Transverse colon (tissue), 4 donors: ENCODE results near the gene TMEM9. TPM values are rescaled to one million over a fixed set of nuclear protein-coding genes. Genes with fewer than 3 reads are reported as not detected.

Experiments
- DNase-seq: peaks from one replicate; pipeline ENCODE4 v3.0.0-alpha.2; 2019
- H3K27ac ChIP-seq, 4 donors: fragments of 200-600 bp; sonication (generic); 2 replicates each; pipeline ENCODE4 v1.5.1; 2016 to 2018; ENCODE audit warnings: inconsistent platforms in 4 of 4
- H3K27me3 ChIP-seq: fragments of 200-600 bp; sonication (generic); 2 replicates; pipeline ENCODE4 v1.5.1; 2017; ENCODE audit warnings: inconsistent platforms
- H3K36me3 ChIP-seq, 4 donors: fragments of 200-600 bp; sonication (generic); 2 replicates each; pipeline ENCODE4 v1.5.1; 2017 to 2019; ENCODE audit warnings: inconsistent platforms in 4 of 4
- H3K4me1 ChIP-seq, 4 donors: fragments of 200-600 bp; sonication (generic); 2 replicates each; pipeline ENCODE4 v1.5.1; 2017 to 2020; ENCODE audit warnings: inconsistent platforms in 4 of 4
- H3K4me3 ChIP-seq, 4 donors: fragments of 200-600 bp; sonication (generic); 1 replicate in 1 of 4; 2 replicates in 3 of 4; pipeline versions ENCODE4 v1.5.1 to v1.6.1; 2017 to 2019; ENCODE audit warnings: inconsistent platforms in 4 of 4
- H3K9me3 ChIP-seq, 2 donors: fragments of 200-600 bp; sonication (generic); 2 replicates each; pipeline ENCODE4 v1.5.1; 2017 to 2019; ENCODE audit warnings: inconsistent platforms in 2 of 2
- EP300 ChIP-seq: sonication (generic); formaldehyde crosslinking; IDR thresholded peaks from one replicate; pipeline ENCODE4 v1.6.1; 2017; ENCODE audit warnings: antibody characterized with exemption, low read depth
- POLR2A ChIP-seq: fragments of 450-650 bp; IDR thresholded peaks from one replicate; pipeline ENCODE4 v1.6.1; 2016; ENCODE audit warnings: antibody characterized with exemption, mild to moderate bottlenecking, moderate library complexity
- POLR2AphosphoS5 ChIP-seq, 3 donors: sonication (generic); formaldehyde crosslinking; IDR thresholded peaks; one replicate each; pipeline ENCODE4 v1.6.1; 2016; ENCODE audit warnings: antibody characterized with exemption in 3 of 3
- WGBS, 2 donors: methylation state at CpG; one replicate each; pipeline ENCODE4 v1.1.5; 2018; ENCODE audit warnings: low coverage in 1 of 2; 5-methylcytosine and 5-hydroxymethylcytosine counted together
- in situ Hi-C, 4 donors: fragments of 200-750 bp; cut with MboI; loops; one replicate each; pipeline versions ENCODE4 v1.15.0 to v1.15.1; 2017; ENCODE audit warnings: low sequenced_read_pairs in 3 of 4, low pct_ligation_motif_present in 1 of 4, low pct_unique_long_range_greater_than_20kb in 1 of 4
- intact Hi-C: fragments of 100-400 bp; cut with DNase I; formaldehyde crosslinking; loops from one replicate; pipeline ENCODE4 v1.15.1; 2023; ENCODE audit warnings: low total_unique reads
- total RNA-seq, 4 donors: library from RNA; depleted of rRNA; stranded (reverse); fragments of >200 nt; gene quantifications; one replicate each; pipeline ENCODE4 v1.1.0, GENCODE V29; 2016
- TF ChIP-seq, protein P1 (sequence below), 5 experiments: fragments of 200-600 bp in 3 of 5; fragments of 450-650 bp in 2 of 5; sonication (generic) in 3 of 5; IDR thresholded peaks; 1 replicate in 2 of 5; 2 replicates in 3 of 5; pipeline ENCODE4 v1.5.1; 2016 to 2017; ENCODE audit warnings: antibody characterized with exemption in 5 of 5, inconsistent platforms in 3 of 5, mild to moderate bottlenecking in 2 of 5, moderate library complexity in 1 of 5

Gene TMEM9
- total RNA-seq, 4 donors from 2014 or later = 6.7 to 35.4 (median 29.4) TPM

DNA sequence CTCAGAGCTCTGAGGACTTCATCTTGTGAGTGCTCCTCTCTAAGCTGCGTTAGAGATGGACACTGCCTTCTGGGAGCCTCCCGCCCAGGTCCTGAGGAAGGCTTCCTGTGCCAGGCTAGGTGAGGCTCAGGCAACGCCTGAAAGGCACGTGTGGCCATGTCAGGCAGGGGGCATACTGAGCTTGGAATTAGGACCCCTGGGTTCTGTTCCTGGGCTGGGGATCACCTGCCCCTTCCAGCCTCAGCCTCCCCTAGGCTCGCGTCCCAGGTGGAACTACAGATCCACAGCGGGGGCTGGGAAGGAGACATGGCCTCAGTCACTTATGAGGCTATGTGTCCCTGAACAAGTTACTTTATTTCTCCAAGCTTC, 17.3 kb downstream of the TMEM9 start:
- in situ Hi-C loops (no loop called here), intact Hi-C loops (no loop called here)
- TF ChIP-seq POLR2AphosphoS5 (IDR thresholded peaks at IDR 0.05) (no peak), POLR2A (no peak), EP300 (no peak)
- TF ChIP-seq, protein P1, sequence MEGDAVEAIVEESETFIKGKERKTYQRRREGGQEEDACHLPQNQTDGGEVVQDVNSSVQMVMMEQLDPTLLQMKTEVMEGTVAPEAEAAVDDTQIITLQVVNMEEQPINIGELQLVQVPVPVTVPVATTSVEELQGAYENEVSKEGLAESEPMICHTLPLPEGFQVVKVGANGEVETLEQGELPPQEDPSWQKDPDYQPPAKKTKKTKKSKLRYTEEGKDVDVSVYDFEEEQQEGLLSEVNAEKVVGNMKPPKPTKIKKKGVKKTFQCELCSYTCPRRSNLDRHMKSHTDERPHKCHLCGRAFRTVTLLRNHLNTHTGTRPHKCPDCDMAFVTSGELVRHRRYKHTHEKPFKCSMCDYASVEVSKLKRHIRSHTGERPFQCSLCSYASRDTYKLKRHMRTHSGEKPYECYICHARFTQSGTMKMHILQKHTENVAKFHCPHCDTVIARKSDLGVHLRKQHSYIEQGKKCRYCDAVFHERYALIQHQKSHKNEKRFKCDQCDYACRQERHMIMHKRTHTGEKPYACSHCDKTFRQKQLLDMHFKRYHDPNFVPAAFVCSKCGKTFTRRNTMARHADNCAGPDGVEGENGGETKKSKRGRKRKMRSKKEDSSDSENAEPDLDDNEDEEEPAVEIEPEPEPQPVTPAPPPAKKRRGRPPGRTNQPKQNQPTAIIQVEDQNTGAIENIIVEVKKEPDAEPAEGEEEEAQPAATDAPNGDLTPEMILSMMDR (IDR thresholded peaks at IDR 0.05) = no peak
- no peaks in the 10 kb centered on the region for H3K36me3 ChIP-seq
- no peak overlapping the region for H3K4me3 ChIP-seq
- H3K4me1 ChIP-seq = peaks cover 5 to 14% (median 10%) of the 10 kb centered on the region in 4 donors
- H3K27ac ChIP-seq = peak overlapping the region; percentile 47 to 65 (median 54)
- 96% methylated on average over 7 of the region's 7 CpGs; no CpG with 5 or more reads in 1 of the 2 donors for WGBS, 2 donors
- no peaks in the 10 kb centered on the region for H3K27me3 ChIP-seq
- no peak for DNase-seq
- H3K9me3 ChIP-seq = no peaks in the 10 kb centered on the region

DNA sequence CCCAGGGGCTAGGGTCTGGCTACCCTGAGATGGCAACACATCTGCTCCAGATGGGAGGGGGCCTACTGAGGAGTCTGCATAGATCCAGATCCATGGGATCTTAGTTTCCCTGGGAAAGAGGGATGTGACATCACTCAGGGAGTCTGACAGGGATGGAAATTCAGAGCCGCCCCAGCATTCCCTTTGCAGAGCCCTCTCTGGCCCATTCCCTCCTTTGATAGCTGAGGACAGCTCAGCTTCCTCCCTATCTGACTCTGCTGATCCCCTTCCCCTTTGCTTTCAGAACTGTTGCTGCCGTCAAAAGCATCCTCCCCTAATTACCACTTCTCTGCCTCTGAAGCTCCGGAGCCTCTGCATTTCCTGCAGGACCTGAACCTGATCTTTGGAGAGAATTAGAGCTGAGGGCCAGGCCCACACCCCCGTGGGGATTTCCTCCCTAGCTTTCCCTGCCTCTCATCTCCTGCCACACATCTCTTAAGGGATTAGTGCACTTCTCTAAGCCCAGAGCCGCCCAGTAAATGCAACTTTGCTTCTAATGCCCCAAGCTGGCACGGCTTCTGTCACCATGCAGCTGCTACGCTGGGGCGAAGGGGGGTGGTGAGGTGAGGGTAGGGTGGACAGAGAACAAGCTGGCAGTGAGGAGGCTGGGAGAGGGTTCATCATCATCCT, 17.8 kb downstream of the TMEM9 start:
- H3K36me3 ChIP-seq = no peaks in the 10 kb centered on the region
- H3K4me3 ChIP-seq = no peak overlapping the region
- no peaks in the 10 kb centered on the region for H3K27me3 ChIP-seq
- DNase-seq = no peak
- intact Hi-C loops (no loop called here), in situ Hi-C loops (no loop called here)
- no peaks in the 10 kb centered on the region for H3K9me3 ChIP-seq
- no peak for TF ChIP-seq POLR2A
- no peak for TF ChIP-seq EP300
- no peak for TF ChIP-seq POLR2AphosphoS5 (IDR thresholded peaks at IDR 0.05)
- TF ChIP-seq, protein P1 (IDR thresholded peaks at IDR 0.05) = no peak
- peak overlapping the region; percentile 47 to 65 (median 54) for H3K27ac ChIP-seq
- peaks cover 5 to 14% (median 10%) of the 10 kb centered on the region in 4 donors for H3K4me1 ChIP-seq
- WGBS, 2 donors = 85 to 87% methylated on average over 5 to 8 of the region's 8 CpGs

DNA sequence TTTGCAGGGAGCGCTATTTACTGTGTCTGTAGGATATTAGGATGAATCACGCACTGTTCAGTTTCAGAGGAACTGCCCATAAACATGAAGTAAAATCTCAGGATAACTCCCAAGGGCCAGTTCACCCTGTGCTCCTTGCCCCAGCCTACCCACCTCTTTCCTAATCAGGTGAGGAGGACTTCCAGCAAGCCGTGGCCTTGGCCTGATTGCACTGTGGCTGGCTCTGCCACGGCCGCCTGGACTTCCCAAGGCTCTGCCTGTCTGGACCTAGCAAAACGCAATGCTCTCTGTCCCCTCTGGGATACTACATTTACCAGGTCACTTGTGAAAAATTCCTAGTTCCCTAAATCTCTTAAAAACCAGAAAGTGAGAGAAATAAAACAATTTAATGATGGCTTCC, 19.9 kb downstream of the TMEM9 start:
- no peak for TF ChIP-seq POLR2A
- no peak for TF ChIP-seq POLR2AphosphoS5 (IDR thresholded peaks at IDR 0.05)
- TF ChIP-seq EP300 = no peak
- TF ChIP-seq, protein P1 (IDR thresholded peaks at IDR 0.05) = no peak
- Histone ChIP-seq H3K27ac (no peak overlapping the region), H3K27me3 (no peaks in the 10 kb centered on the region), H3K36me3 (no peaks in the 10 kb centered on the region), H3K4me1 (peaks cover 5 to 14% (median 10%) of the 10 kb centered on the region in 4 donors), H3K9me3 (no peaks in the 10 kb centered on the region), H3K4me3 (no peak overlapping the region)
- in situ Hi-C loops = no loop called here
- 93 to 100% methylated on average over 1 to 6 of the region's 6 CpGs for WGBS, 2 donors
- DNase-seq = no peak
- intact Hi-C loops = no loop called here

DNA sequence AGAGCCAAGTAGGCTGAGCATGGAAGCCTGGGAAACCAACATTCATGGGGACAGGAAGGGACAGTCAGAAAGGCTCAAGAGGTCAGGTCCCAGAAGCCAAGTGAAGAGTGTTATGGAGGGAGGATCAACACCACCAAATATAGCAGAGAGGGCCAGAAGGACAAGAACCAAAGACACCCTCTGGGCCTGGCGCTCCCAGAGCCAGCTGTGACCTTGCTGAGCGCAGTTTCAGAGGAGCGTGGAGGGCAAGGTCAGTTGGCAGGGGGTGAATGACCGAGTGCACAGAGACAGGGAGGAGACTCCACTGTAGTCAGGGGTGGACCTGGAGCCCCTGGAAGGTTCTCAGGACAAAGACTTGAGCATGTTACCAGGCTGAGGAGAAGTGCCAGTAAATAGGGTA, 22.9 kb downstream of the TMEM9 start:
- Histone ChIP-seq H3K27ac (no peak overlapping the region), H3K4me3 (no peak overlapping the region), H3K9me3 (no peaks in the 10 kb centered on the region), H3K27me3 (no peaks in the 10 kb centered on the region), H3K36me3 (no peaks in the 10 kb centered on the region), H3K4me1 (peaks cover 0 to 2% (median 0%) of the 10 kb centered on the region in 4 donors)
- WGBS, 2 donors = 90% methylated on average over 4 of the region's 4 CpGs; no CpG with 5 or more reads in 1 of the 2 donors
- intact Hi-C loops (no loop called here), in situ Hi-C loops (no loop called here)
- TF ChIP-seq POLR2AphosphoS5 (IDR thresholded peaks at IDR 0.05) (no peak), EP300 (no peak), POLR2A (no peak)
- TF ChIP-seq, protein P1 (IDR thresholded peaks at IDR 0.05) = no peak
- DNase-seq = no peak
